HG02981 (cell line): ENCODE results near the gene NFATC1.

ENCODE experiments used
- ATAC-seq: cut with Tn5 transposase; IDR thresholded peaks from one replicate; pipeline ENCODE4 v1.9.1; 2021; ENCODE audit warnings: mild to moderate bottlenecking, moderate library complexity; ENCODE audit not compliant: unreplicated experiment

NFATC1 gene

GRCh38 chr18:79395761-79396404 is at the start of gene NFATC1:
TSS of gene NFATC1 (plus strand) at chr18:79395930. CDS start at chr18:79396225, 295 bp downstream.
- no peak for ATAC-seq

GRCh38 chr18:79345981-79346380 is 49.7 kb upstream of the NFATC1 start:
- ATAC-seq: no peak

- ATAC-seq: no peak
Measured at GRCh38 chr18:79348066-79348465, 47.7 kb upstream of the NFATC1 start.

- no peak for ATAC-seq
Measured at GRCh38 chr18:79352432-79352831, 43.3 kb upstream of the NFATC1 start.

GRCh38 chr18:79353267-79353666 is 42.5 kb upstream of the NFATC1 start:
- no peak for ATAC-seq

- ATAC-seq: no peak
Measured at GRCh38 chr18:79354350-79354749, 41.4 kb upstream of the NFATC1 start.

- peak; percentile 25 for ATAC-seq
Measured at GRCh38 chr18:79355433-79356335, 40.0 kb upstream of the NFATC1 start.

- peak; percentile 94 for ATAC-seq
Measured at GRCh38 chr18:79356435-79356834, 39.3 kb upstream of the NFATC1 start.

- no peak for ATAC-seq
Measured at GRCh38 chr18:79360933-79361332, 34.8 kb upstream of the NFATC1 start.

GRCh38 chr18:79361766-79362522 is 33.8 kb upstream of the NFATC1 start:
- no peak for ATAC-seq

GRCh38 chr18:79365701-79366100 is 30.0 kb upstream of the NFATC1 start:
- no peak for ATAC-seq

GRCh38 chr18:79366177-79367094 is 29.3 kb upstream of the NFATC1 start:
- no peak for ATAC-seq

- no peak for ATAC-seq
Measured at GRCh38 chr18:79367480-79367879, 28.2 kb upstream of the NFATC1 start.

- ATAC-seq: no peak
Measured at GRCh38 chr18:79367989-79368388, 27.7 kb upstream of the NFATC1 start.

- ATAC-seq: no peak
Measured at GRCh38 chr18:79368681-79369080, 27.0 kb upstream of the NFATC1 start.

- ATAC-seq: no peak
Measured at GRCh38 chr18:79371561-79372121, 24.1 kb upstream of the NFATC1 start.

GRCh38 chr18:79372461-79372860 is 23.3 kb upstream of the NFATC1 start:
- no peak for ATAC-seq

GRCh38 chr18:79372991-79373390 is 22.7 kb upstream of the NFATC1 start:
- no peak for ATAC-seq

GRCh38 chr18:79373736-79374135 is 22.0 kb upstream of the NFATC1 start:
- no peak for ATAC-seq
